ENCODE measurements around the gene ARIH2.
A peak's percentile ranks its signal among the peaks of the same experiment; 100 is the strongest.

DNA sequence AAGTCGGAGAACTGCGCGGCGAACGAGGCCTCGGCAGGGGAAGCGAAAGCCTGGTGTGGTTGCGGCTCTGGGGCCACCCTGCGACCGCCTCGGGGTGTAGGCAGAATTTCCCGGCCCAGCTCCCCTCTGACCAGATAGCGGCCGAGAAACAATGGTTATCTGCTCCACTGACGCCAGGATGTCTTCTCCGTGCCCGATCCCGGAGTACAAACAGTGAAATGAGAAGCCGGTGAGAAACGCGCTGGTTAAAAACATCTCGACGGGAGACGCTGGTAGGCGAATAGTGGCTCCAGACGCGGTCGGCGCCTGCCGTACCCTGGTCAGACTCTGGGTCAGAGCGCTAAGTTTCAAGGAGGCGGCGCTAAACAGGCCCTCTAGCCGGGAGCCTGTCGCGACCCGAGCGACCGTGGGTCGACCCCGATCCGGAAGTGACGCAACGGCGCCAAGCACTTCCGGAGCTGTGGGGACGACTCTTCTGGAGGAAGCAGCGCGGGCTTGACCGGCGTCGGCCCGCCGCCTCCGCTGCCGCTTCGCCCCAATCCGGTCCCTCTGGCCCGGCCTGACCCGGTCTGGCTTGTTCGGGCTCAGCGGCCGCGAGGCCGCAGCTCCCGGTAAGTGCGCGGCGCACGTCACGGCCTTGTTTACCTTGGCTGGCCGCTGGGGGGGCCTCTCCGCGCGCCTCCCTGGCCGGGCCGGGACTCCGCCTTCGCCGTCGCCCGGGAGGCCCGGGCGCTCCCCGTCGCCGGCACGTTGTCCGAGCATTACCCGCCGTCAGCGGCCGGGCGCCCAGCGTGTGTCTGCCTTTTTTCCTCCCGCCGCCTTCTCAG lies at the start of gene ARIH2:
- TF ChIP-seq, protein P1, sequence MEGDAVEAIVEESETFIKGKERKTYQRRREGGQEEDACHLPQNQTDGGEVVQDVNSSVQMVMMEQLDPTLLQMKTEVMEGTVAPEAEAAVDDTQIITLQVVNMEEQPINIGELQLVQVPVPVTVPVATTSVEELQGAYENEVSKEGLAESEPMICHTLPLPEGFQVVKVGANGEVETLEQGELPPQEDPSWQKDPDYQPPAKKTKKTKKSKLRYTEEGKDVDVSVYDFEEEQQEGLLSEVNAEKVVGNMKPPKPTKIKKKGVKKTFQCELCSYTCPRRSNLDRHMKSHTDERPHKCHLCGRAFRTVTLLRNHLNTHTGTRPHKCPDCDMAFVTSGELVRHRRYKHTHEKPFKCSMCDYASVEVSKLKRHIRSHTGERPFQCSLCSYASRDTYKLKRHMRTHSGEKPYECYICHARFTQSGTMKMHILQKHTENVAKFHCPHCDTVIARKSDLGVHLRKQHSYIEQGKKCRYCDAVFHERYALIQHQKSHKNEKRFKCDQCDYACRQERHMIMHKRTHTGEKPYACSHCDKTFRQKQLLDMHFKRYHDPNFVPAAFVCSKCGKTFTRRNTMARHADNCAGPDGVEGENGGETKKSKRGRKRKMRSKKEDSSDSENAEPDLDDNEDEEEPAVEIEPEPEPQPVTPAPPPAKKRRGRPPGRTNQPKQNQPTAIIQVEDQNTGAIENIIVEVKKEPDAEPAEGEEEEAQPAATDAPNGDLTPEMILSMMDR (IDR thresholded peaks at IDR 0.05; ENCODE audit: low read depth, low read length), result peak; percentile 41
- TF ChIP-seq EZH2phosphoT487 (IDR thresholded peaks at IDR 0.05; ENCODE audit: low read depth), result no peak
